HCT116 (cell line): Measurements from ENCODE around the gene ZBTB3. TPM values are rescaled to one million over a fixed set of nuclear protein-coding genes. Genes with fewer than 3 reads are reported as not detected.

ENCODE experiments used
- ATAC-seq: fragments of 200-7000 bp; cut with Tn5 transposase; 2 replicates; pipeline ENCODE4 v1.9.1; 2020; ENCODE audit warnings: mild to moderate bottlenecking, moderate library complexity
- BruUV-seq: library from RNA; stranded (reverse); fragments of 400-500 nt; replicated peaks from 2 replicates; lab custom pipeline; 2021; lab: Mats Ljungman, UMichigan
- CTCF ChIA-PET: fragments of 300-600 bp; sonication (Branson Sonifier 250); formaldehyde crosslinking; loops from one replicate; lab custom pipeline; 2021; ENCODE audit warnings: antibody characterized with exemption; lab: Charles Lee
- POLR2A ChIA-PET: fragments of 300-600, 350-600 bp; sonication (Branson Sonifier 250); formaldehyde crosslinking; loops from one replicate; lab custom pipeline; 2021; ENCODE audit warnings: antibody characterized with exemption; lab: Charles Lee
- RAD21 ChIA-PET, 2 experiments: fragments of 300-600 bp; sonication (Branson Sonifier 250); formaldehyde crosslinking; loops; one replicate each; lab custom pipeline; 2023; ENCODE audit warnings: low total read pairs in 2 of 2; ENCODE audit not compliant: uncharacterized antibody in 2 of 2, unreplicated experiment in 2 of 2, low non-redundant PET in 1 of 2; lab: Charles Lee
- DNase-seq: peaks from one replicate; pipeline ENCODE4 v3.0.0-alpha.2; 2010; ENCODE audit warnings: low read depth, low spot score
- H2AFZ ChIP-seq: fragments of 200-600 bp; shearing (Covaris generic), sonication (generic); 2 replicates; pipeline ENCODE4 v1.6.1; 2017; ENCODE audit warnings: low read depth, mixed run types, mixed read lengths, antibody characterized with exemption, low read length; ENCODE audit not compliant: poor library complexity, severe bottlenecking
- H3K27ac ChIP-seq: 2 replicates; pipeline ENCODE4 v1.5.1; 2012; ENCODE audit warnings: low read depth, low read length
- H3K27me3 ChIP-seq: fragments of 200-600 bp; sonication (generic); 2 replicates; pipeline ENCODE4 v1.6.1; 2016; ENCODE audit warnings: mixed run types, low read length, mixed read lengths; ENCODE audit not compliant: insufficient read depth
- H3K36me3 ChIP-seq, 2 experiments: fragments of 200-500 bp in 1 of 2; fragments of 200-600 bp in 1 of 2; sonication (Bioruptor generic) in 1 of 2; sonication (generic) in 1 of 2; 2 replicates each; pipeline versions ENCODE4 v1.5.1 to v1.6.1; 2014 to 2016; ENCODE audit warnings: low read length in 2 of 2, inconsistent platforms in 1 of 2, mixed read lengths in 1 of 2, mixed run types in 1 of 2; ENCODE audit not compliant: insufficient read depth in 2 of 2, control insufficient read depth in 1 of 2
- H3K4me1 ChIP-seq, 2 experiments: fragments of 200-600 bp in 1 of 2; sonication (generic) in 1 of 2; 2 replicates each; pipeline versions ENCODE4 v1.5.1 to v1.6.1; 2012 to 2017; ENCODE audit warnings: low read length in 2 of 2, inconsistent platforms in 1 of 2, mild to moderate bottlenecking in 1 of 2, mixed read lengths in 1 of 2, mixed run types in 1 of 2, moderate library complexity in 1 of 2; ENCODE audit not compliant: insufficient read depth in 2 of 2, control insufficient read depth in 1 of 2
- H3K4me2 ChIP-seq: fragments of 200-600 bp; sonication (generic); 2 replicates; pipeline ENCODE4 v1.6.1; 2017; ENCODE audit warnings: mixed run types, low read length, mixed read lengths
- H3K4me3 ChIP-seq, 2 experiments: fragments of 200-600 bp in 1 of 2; sonication (generic) in 1 of 2; replicated peaks in 1 of 2; 2 replicates each; pipeline ENCODE4 v1.5.1; 2011 to 2016; ENCODE audit warnings: low read length in 2 of 2, control low read depth in 1 of 2, low read depth in 1 of 2, mild to moderate bottlenecking in 1 of 2, mixed read lengths in 1 of 2, mixed run types in 1 of 2
- H3K79me2 ChIP-seq: fragments of 200-600 bp; sonication (generic); 2 replicates; pipeline ENCODE4 v1.6.1; 2017; ENCODE audit warnings: mild to moderate bottlenecking, mixed run types, low read length, moderate library complexity, mixed read lengths; ENCODE audit not compliant: insufficient read depth
- H3K9ac ChIP-seq: fragments of 200-600 bp; sonication (generic); 2 replicates; pipeline ENCODE4 v1.6.1; 2016; ENCODE audit warnings: low read length, mixed read lengths
- H3K9me2 ChIP-seq: fragments of 200-600 bp; sonication (generic), shearing (Covaris generic); 2 replicates; pipeline ENCODE4 v1.6.1; 2017; ENCODE audit warnings: mixed run types, mild to moderate bottlenecking, moderate library complexity; ENCODE audit not compliant: insufficient read depth
- H3K9me3 ChIP-seq, 2 experiments: fragments of 200-500 bp in 1 of 2; fragments of 200-600 bp in 1 of 2; sonication (Bioruptor generic) in 1 of 2; sonication (generic) in 1 of 2; 2 replicates each; pipeline ENCODE4 v1.6.1; 2014 to 2017; ENCODE audit warnings: low read length in 2 of 2, mixed read lengths in 2 of 2, inconsistent platforms in 1 of 2, low read depth in 1 of 2, mild to moderate bottlenecking in 1 of 2, mixed run types in 1 of 2, moderate library complexity in 1 of 2; ENCODE audit not compliant: control insufficient read depth in 1 of 2, insufficient read depth in 1 of 2
- H4K20me1 ChIP-seq: fragments of 200-600 bp; sonication (generic), shearing (Covaris generic); 2 replicates; pipeline ENCODE4 v1.6.1; 2017; ENCODE audit warnings: mixed run types, mild to moderate bottlenecking, moderate library complexity; ENCODE audit not compliant: insufficient read depth
- CBX3 ChIP-seq: IDR thresholded peaks from 2 replicates; pipeline ENCODE4 v1.6.1; 2012; ENCODE audit warnings: low read depth
- CEBPB ChIP-seq: IDR thresholded peaks from 2 replicates; pipeline ENCODE4 v1.6.1; 2012; ENCODE audit warnings: low read depth
- EGR1 ChIP-seq: IDR thresholded peaks from 2 replicates; pipeline ENCODE4 v1.6.1; 2012; ENCODE audit warnings: low read depth
- ELF1 ChIP-seq: IDR thresholded peaks from 2 replicates; pipeline ENCODE4 v1.6.1; 2012; ENCODE audit warnings: low read depth, borderline replicate concordance
- EZH2 ChIP-seq: fragments of 200-600 bp; sonication (generic); IDR thresholded peaks from 2 replicates; pipeline ENCODE4 v1.6.1; 2017; ENCODE audit warnings: antibody characterized with exemption, mixed run types
- EZH2phosphoT487 ChIP-seq: fragments of 200-600 bp; IDR thresholded peaks from 2 replicates; pipeline ENCODE4 v1.6.1; 2018; ENCODE audit warnings: antibody characterized with exemption, borderline replicate concordance
- FOSL1 ChIP-seq: IDR thresholded peaks from 2 replicates; pipeline ENCODE4 v1.6.1; 2012; ENCODE audit warnings: low read depth
- JUND ChIP-seq: IDR thresholded peaks from 2 replicates; pipeline ENCODE4 v1.6.1; 2012
- POLR2AphosphoS5 ChIP-seq: IDR thresholded peaks from 2 replicates; pipeline ENCODE4 v1.6.1; 2011; ENCODE audit warnings: mild to moderate bottlenecking, low read depth, low read length, moderate library complexity
- SIN3A ChIP-seq: IDR thresholded peaks from 2 replicates; pipeline ENCODE4 v1.6.1; 2012; ENCODE audit warnings: low read depth
- SP1 ChIP-seq: IDR thresholded peaks from 2 replicates; pipeline ENCODE4 v1.6.1; 2012; ENCODE audit warnings: low read depth
- SRF ChIP-seq: IDR thresholded peaks from 2 replicates; pipeline ENCODE4 v1.6.1; 2012; ENCODE audit warnings: low read depth
- TCF7L2 ChIP-seq: IDR thresholded peaks from 2 replicates; pipeline ENCODE4 v1.7.0; 2011; ENCODE audit warnings: borderline replicate concordance, inconsistent platforms; ENCODE audit not compliant: insufficient read depth, insufficient read length; ENCODE audit errors: extremely low read depth
- YY1 ChIP-seq: IDR thresholded peaks from 2 replicates; pipeline ENCODE4 v1.6.1; 2011; ENCODE audit warnings: low read length, low read depth, moderate library complexity, mild to moderate bottlenecking; ENCODE audit not compliant: insufficient replicate concordance; ENCODE audit errors: extremely low read depth
- ZFX ChIP-seq: fragments of 450-650 bp; IDR thresholded peaks from 2 replicates; pipeline ENCODE4 v1.6.1; 2017
- ZNF274 ChIP-seq: fragments of 200-500 bp; sonication (Bioruptor generic); IDR thresholded peaks from 2 replicates; pipeline ENCODE4 v1.6.1; 2014; ENCODE audit warnings: mild to moderate bottlenecking, low read depth, low read length, inconsistent platforms
- intact Hi-C: fragments of 100-400 bp; cut with micrococcal nuclease; formaldehyde crosslinking; loops from 2 replicates; pipeline ENCODE4 v1.10.0; 2022
- total RNA-seq: library from RNA; stranded (reverse); gene quantifications from one replicate; pipeline ENCODE4 v1.2.1, GENCODE V29; 2021; ENCODE audit not compliant: unreplicated experiment
- TF ChIP-seq, protein P1 (sequence below): IDR thresholded peaks from 2 replicates; pipeline ENCODE4 v1.6.1; 2012
- TF ChIP-seq, protein P2 (sequence below): IDR thresholded peaks from 2 replicates; pipeline ENCODE4 v1.6.1; 2012; ENCODE audit warnings: low read depth

ZBTB3 gene
- total RNA-seq, 1 experiment from 2014 or later = 11.3 TPM

DNA sequence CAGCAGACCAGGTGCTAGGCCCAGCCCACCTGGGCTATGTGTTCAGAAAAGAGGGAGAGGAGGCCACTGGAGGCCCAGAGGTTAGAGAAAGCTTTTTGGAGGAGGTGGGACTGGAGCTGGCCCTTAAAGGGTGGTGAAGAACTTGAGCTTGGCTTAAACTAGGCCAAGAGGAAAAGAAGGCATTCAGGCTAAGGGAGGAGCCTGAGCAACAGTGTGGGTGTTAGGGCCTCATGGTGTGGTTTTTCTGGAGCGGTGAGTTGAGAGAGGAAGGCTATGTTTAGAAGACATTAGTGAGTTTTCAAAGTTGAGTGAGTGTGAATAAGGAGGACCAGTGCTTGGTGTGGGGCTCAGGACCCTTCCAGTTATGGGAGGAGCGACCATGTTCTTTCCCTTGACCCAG is 23.4 kb upstream of the ZBTB3 start:
- H3K9me3 ChIP-seq = no peaks in the 10 kb centered on the region
- ATAC-seq (no peak), DNase-seq (no peak)
- BruUV-seq = no TSS peak
- intact Hi-C loops = no loop called here
- H3K27me3 ChIP-seq = no peaks in the 10 kb centered on the region
- H3K9me2 ChIP-seq = no peaks in the 10 kb centered on the region
- TF ChIP-seq ZFX (no peak), ELF1 (no peak), SP1 (no peak), POLR2AphosphoS5 (no peak), CEBPB (no peak), EGR1 (no peak), TCF7L2 (no peak), YY1 (no peak), CBX3 (no peak), ZNF274 (no peak)
- H3K4me1 ChIP-seq = no peaks in the 10 kb centered on the region; a peak in 1 of 4 replicates
- H3K4me2 ChIP-seq = no peak overlapping the region
- peaks cover 3 to 13% of the 10 kb centered on the region in 2 experiments; a peak in 3 of 4 replicates for H3K36me3 ChIP-seq
- RAD21 ChIA-PET = no interaction called here
- POLR2A ChIA-PET = no interaction called here
- H3K9ac ChIP-seq = no peak overlapping the region
- H3K4me3 ChIP-seq = no peak overlapping the region
- no peaks in the 10 kb centered on the region for H4K20me1 ChIP-seq
- H3K79me2 ChIP-seq = 0 out of 2 replicates have a peak, but pooled peaks cover 11% of the 10 kb centered on the region
- CTCF ChIA-PET = interaction anchor here (2.7 kb wide), 1 partner anchor 9 kb away, joined by 7 read pairs; no protein-coding TSS in a partner anchor
- no peak overlapping the region for H3K27ac ChIP-seq
- H2AFZ ChIP-seq = no peak overlapping the region

DNA sequence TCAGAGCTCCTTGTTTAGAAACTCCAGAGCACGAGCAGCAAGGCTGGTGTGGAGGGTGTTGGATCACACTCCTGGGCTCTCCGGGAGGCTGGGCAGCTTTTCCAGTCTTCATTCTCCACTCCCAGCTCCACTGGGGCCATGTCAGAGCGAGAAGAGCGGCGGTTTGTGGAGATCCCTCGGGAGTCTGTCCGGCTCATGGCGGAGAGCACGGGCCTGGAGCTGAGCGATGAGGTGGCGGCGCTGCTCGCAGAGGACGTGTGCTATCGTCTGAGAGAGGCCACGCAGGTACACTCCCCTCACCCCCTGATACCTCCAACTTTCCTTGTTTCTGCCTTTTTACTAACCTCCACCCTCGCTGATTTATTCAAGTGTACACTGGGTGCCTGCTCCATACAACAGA is 21.7 kb upstream of the ZBTB3 start:
- Histone ChIP-seq H4K20me1 (no peaks in the 10 kb centered on the region), H2AFZ (no peak overlapping the region), H3K9me3 (no peaks in the 10 kb centered on the region), H3K36me3 (peaks cover 3 to 13% of the 10 kb centered on the region in 2 experiments; a peak in 3 of 4 replicates), H3K27me3 (no peaks in the 10 kb centered on the region), H3K4me3 (no peak overlapping the region), H3K9me2 (no peaks in the 10 kb centered on the region), H3K4me1 (peaks cover 3 to 13% of the 10 kb centered on the region in 2 experiments; a peak in 3 of 4 replicates), H3K9ac (no peak overlapping the region), H3K79me2 (peaks cover 19% of the 10 kb centered on the region), H3K27ac (no peak overlapping the region), H3K4me2 (no peak overlapping the region)
- ChIA-PET POLR2A (interaction anchor here (0.8 to 1.4 kb wide), 2 partner anchors 22 to 65 kb away, joined by 3 read pairs; partner anchors contain the start of gene ZBTB3), CTCF (interaction anchor here (1.1 to 2.7 kb wide), 2 partner anchors 11 kb away, joined by 3 to 7 read pairs; no protein-coding TSS in a partner anchor), RAD21 (no interaction called here)
- no peak for ATAC-seq
- no peak for DNase-seq
- intact Hi-C loops = no loop called here
- BruUV-seq = no TSS peak
- TF ChIP-seq, protein P1, sequence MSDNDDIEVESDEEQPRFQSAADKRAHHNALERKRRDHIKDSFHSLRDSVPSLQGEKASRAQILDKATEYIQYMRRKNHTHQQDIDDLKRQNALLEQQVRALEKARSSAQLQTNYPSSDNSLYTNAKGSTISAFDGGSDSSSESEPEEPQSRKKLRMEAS = no peak
- TF ChIP-seq EZH2phosphoT487 = no peak
- no peak for TF ChIP-seq POLR2AphosphoS5
- TF ChIP-seq, protein P2, sequence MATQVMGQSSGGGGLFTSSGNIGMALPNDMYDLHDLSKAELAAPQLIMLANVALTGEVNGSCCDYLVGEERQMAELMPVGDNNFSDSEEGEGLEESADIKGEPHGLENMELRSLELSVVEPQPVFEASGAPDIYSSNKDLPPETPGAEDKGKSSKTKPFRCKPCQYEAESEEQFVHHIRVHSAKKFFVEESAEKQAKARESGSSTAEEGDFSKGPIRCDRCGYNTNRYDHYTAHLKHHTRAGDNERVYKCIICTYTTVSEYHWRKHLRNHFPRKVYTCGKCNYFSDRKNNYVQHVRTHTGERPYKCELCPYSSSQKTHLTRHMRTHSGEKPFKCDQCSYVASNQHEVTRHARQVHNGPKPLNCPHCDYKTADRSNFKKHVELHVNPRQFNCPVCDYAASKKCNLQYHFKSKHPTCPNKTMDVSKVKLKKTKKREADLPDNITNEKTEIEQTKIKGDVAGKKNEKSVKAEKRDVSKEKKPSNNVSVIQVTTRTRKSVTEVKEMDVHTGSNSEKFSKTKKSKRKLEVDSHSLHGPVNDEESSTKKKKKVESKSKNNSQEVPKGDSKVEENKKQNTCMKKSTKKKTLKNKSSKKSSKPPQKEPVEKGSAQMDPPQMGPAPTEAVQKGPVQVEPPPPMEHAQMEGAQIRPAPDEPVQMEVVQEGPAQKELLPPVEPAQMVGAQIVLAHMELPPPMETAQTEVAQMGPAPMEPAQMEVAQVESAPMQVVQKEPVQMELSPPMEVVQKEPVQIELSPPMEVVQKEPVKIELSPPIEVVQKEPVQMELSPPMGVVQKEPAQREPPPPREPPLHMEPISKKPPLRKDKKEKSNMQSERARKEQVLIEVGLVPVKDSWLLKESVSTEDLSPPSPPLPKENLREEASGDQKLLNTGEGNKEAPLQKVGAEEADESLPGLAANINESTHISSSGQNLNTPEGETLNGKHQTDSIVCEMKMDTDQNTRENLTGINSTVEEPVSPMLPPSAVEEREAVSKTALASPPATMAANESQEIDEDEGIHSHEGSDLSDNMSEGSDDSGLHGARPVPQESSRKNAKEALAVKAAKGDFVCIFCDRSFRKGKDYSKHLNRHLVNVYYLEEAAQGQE = no peak
- TF ChIP-seq ZFX = no peak
- TF ChIP-seq YY1 = no peak
- TF ChIP-seq EZH2 = no peak
- no peak for TF ChIP-seq FOSL1
- no peak for TF ChIP-seq SIN3A
- TF ChIP-seq JUND = no peak
- TF ChIP-seq SRF = no peak
- TF ChIP-seq TCF7L2 = no peak
- TF ChIP-seq EGR1 = no peak
- no peak for TF ChIP-seq CEBPB
- TF ChIP-seq CBX3 = no peak
